Measurements from ENCODE around the gene VAC14.
"Not testable (repeated sequence)": the region's sequence is repeated elsewhere in the genome, so short reads cannot be mapped to it uniquely, and the experiment has no call there.

VAC14 gene

GRCh38 chr16:70800781-70801480, at the start of gene VAC14:
Gene VAC14, minus strand, starts transcription at chr16:70801158. Its CDS starts 258 bp downstream, at chr16:70800900.
- DNase-seq: peak in 55 of 56 donors; percentile 45 to 93 (median 79)

DNA sequence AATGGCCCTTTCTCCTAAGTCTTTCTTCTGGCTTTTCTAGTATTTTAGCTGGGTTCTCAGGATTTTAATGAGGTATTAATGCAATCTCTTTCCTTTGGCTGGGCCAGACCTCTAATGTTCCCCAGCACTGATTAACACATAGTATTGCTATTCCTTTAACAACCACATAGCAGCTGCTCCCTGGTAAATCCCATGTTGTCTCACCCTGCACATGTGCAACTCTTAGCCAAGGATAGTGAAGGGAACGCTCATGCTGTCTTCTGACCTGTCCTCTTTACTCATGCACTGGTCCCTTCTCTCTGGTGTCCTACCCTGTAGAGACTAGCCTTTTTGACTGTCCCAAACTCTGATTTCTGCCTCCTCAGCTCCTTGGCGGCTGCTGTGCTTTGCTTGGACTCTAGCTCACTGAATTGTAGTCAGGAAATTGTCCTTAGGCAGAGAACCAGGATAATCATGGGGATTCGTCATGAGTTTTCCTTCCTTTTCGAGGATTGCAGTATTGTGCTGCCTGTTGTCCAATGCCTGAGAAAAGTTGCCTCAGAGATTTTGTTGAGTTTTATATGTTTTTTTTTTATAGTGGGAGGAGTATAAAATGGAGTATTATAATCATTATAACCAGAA, 22.6 kb upstream of the VAC14 start:
- not testable (repeated sequence) for DNase-seq

DNA sequence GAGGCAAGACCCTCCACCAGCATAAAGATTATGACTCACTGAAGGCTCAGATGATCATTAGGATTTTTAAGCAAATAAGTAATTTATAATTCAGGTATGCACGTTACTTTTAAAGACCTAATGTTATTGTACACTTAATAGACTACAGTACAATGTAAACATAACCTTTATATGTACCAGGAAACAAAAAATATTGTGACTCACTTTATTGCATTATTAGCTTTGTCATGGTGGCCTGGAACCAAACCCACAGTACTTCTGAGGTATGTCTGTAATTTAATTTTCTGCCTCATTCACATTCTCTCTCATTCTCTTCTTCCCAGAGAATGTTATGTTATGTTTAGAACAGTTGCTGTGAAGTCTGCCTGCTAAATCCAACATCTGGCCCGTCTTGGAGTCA, 21.8 kb upstream of the VAC14 start:
- not testable (repeated sequence) for DNase-seq

DNA sequence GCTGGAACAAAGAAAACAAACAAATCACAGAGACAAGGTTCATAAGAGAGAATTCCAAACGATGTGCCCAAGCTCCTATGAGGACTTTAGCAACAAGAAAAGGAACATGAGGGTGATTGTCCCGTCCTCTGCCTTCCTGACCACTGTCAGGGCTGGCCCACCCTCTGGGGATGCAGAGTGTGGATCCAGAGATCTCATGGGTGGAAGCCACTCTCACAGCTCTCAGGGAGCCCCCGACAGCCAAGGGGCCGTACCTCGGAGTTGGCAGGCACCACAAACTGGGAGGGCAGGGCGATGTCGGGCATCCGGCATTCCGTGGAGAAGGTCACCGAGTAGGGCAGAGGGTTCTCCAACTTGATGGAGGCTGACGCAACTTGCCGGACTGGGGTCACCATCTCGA, 17.1 kb upstream of the VAC14 start:
- not testable (repeated sequence) for DNase-seq

DNA sequence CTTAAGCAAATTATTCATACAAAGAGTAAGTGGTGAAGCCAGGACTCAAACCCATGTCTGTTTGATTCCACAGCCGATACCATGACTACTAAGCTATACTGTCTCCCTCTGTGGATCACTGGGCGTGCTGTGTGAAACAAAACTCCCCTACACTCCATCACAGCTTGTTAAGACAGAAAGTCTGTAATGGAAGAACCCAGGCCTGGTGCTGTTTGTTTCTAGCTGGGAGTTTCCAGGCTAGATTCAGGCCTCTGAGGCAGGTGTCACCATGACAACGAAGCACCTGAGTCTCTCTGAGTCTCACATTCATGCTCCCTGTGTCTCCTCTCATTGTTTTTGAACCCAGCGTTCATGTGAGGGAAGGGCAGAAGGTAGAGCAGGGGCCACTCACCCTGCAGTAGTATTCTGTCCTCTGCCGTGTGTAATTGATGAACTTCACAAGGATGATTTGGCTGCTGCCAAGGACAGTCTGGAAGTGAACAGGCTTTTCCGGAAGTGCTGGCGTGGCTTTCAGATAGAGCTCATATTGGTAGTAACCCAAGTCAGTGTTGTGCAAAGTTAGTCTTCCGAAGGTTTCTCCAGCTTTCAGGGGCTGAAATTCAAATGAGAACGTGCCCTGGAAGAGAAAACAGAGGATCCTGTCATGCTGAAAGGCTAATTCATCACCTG, 8.6 kb upstream of the VAC14 start:
- no peak for DNase-seq

DNA sequence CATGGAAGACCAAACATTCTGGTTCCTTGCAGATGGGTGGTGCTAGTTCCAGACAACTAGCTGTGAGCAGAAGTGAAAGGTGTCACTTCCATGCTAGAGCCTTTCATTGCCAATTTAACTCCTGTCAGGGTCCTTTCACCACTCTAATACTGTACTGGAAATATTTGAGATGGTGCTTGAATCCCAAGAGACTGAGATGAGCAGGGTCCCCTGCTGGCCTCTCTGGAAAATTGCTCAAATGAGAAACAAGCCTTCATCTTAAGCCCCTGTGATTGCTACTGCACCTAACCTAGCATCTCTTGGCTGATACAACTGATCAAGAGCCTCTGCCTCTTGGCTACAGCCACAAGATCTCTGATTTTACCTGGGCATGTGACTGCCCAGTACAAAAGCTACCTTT, 7.4 kb upstream of the VAC14 start:
- no peak for DNase-seq

- no peak for DNase-seq
Observed at GRCh38 chr16:70805787-70806186, 4.8 kb upstream of the VAC14 start.

DNA sequence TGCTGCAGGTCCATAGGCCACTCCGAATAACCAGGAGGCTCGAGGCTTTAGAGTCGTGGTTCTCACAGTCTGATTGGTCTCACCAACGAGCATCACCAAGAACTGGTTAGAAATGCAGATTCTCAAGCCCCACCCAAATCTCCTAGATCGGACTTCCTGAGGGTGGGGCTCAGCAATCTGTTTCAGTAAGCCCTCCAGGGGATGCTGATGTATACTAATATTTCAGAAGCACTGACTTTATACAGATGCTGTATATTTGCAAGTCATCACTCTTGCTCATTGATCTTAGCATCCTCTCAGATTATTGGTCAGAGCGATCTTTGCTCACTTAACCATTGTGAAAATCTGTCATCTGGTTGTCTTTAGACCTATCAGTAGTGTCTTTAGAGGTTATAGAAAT, 4.4 kb upstream of the VAC14 start:
- no peak for DNase-seq

DNA sequence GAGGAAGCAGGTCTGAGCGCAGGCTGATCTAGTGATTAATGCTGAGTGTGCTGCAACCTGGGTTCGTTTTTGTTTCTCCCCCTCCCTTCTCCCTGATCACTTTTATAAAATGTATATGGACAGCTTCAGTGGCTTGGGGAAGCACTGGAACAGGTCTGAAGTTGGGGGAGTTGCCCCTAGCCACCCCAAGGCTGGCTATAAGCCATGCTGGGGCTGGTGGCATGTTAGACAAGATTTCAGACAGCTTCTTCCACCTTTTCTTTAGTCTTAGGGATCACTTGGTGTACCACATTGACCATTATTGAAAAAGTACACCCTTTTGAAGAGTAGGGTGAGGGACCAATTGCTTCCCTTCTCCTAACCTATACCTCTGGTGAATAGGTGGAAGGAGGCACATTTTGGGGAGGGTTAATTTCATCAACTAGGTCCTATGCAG, 3.8 kb upstream of the VAC14 start:
- DNase-seq: no peak

DNA sequence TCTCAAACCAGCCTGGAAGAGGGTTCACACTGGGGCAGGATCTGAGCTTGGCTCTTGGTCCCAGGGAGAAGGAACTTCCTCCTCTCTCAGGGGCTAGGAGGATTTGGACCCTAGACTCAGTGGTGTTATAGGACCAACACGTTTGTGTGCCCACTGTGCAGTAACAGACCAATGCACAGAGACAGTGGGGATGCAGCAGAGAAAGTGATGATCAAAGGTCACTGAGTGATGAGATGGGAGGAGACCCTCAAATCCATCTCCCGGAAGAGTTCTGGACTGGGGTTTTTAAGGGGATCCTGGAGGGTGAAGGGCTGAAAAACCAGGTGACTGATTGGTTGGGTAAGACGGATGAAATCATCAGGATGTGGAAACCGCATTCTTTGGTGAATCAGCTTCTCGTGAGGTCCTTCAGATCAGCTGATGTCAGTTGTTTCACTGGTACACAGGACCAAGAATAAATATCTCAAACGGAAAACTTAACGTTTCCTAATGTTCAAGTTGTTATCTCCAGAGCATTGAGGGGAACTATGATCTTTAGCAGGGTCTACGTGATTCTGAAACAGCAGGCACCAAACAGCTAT, 3.3 kb upstream of the VAC14 start:
- no peak for DNase-seq

GRCh38 chr16:70803319-70803718, 2.4 kb upstream of the VAC14 start:
- DNase-seq: no peak

DNA sequence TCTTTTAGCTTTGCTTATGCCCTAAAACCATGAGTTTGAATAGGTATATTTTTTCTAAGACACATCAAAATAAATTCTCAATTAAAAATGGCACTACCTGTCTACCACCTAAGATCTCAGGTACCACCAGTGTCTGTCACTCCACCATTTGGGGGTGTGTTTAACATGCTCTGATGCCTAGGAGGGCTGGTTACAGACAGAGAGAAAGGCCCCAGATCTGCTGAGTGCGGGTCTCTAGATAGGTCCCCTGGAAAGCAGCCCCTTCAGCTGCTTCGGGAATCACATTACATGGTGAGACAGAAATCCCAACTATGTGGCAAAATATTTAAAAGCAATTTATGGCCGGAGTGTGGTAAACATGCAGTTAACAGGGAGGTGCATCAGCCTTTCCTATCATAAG, 653 bp upstream of the VAC14 start:
- no peak for DNase-seq

DNA sequence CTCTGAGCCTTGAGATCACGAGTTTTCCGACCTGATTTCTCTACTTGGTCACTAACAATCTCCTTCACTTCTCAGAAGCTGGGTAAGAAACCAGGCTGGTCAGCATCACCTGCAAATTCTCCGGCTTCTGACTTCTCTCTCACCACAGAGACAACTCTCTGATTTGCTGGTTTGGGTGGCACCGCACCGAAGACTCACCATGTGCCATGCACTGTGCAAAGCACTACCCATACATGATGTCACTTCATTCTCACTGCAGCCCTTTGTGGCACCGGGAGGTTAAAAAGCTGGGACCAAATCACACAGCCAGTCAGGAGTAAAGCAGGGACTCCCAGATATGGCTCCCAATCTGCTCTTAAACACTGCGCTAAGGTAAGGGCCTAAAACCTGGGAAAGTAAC, 647 bp downstream of the VAC14 start:
- no peak for DNase-seq

- DNase-seq: no peak
Observed at GRCh38 chr16:70796301-70796700, 4.7 kb downstream of the VAC14 start.

DNA sequence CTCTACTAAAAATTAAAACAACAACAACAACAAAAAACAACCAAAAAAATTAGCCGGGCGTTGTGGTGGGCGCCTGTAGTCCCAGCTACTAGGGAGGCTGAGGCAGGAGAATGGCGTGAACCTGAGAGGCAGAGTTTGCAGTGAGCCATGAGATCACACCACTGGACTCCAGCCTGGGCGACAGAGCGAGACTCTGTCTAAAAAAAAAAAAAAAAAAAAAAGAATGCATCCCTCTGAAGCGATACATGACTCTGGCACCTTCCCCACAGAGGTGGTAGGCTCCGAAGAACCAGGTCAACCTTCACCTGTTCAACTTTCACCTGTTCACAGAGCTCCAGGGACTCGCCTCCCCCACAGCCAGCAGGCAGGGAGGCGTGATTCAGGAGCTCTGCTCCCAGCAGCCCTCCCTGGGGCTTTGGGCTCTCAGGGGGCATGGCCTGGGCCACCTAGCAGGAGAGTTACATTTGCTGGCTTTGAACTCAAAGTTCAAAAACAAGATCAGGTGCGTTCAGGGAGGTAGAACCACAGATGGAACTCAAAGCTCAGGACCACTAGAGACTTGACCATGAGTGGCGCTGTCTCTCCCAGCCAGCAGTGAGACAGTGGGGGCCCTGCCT, 5.6 kb downstream of the VAC14 start:
- no peak for DNase-seq

- DNase-seq: no peak
Observed at GRCh38 chr16:70793851-70794502, 7.0 kb downstream of the VAC14 start.

DNA sequence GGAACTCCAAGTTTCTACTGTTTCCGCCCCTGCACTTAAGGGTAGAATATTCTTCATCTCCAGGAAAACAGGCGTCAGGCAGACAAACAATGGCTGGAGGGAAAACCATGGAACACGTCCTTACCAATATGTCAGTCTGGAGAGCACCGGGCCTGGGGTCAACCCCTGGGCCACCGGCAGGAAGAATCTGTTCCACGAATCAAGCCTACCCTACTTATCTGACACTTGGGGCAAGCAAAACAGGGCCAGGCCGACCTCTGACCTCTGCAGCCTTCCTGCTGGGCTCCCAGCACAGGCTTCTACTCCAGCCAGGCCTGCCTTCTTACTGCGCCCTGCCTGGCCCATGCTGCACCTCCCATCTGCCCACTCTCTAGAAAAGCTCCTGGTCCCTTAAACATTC, 10.1 kb downstream of the VAC14 start:
- no peak for DNase-seq

DNA sequence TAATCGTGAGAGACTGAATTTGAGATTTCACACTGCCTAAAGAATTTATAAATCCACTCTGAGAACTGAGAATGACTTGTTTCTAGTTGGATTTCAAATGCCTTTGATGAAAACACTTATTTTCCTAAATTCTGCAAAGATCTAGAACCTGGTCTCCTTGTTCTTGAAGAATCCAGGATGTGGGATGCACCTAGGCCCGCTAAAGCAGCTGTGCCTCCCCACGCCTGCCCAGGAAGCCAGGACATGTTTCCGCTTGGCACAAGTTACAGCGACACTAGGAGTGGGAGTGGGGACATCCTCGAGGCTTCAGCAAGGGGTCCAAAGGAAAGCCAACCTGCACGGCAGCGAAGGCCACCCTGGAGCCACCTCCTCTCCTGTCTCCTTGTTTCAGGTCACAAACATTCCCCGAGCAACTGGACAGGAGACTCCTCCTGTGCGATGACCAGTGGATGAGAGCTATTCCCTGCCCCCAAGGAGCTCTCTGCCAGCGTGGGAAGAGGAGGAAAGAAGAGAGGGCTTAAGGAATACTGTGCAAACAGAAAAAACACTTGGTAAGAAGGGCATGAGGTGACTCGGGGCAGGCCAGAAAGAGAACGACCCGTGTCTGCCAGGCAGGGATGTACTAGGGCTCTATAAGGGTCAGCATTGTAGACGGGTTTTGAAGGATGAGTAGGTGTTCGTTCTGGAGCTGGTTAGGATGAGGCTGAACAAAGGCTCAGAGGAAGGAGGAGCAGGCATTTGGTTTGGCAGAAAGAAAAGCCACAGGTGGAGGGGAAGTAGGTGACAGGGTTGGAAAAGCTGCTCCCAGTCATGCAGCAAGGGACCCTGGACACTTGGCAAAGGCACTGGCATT, 11.1 kb downstream of the VAC14 start:
- DNase-seq: no peak

GRCh38 chr16:70788668-70789594, 12.0 kb downstream of the VAC14 start:
- DNase-seq: peak in 4 of 56 donors; percentile 8 to 30 (median 19)
